Fibroblast of gingiva (primary cell): Measurements from ENCODE around the gene PNMA8B.
"Not testable (repeated sequence)": the region's sequence is repeated elsewhere in the genome, so short reads cannot be mapped to it uniquely, and the experiment has no call there.

Experiments
- DNase-seq: peaks from one replicate; pipeline ENCODE4 v3.0.0-alpha.2; 2011; ENCODE audit warnings: low read depth

Gene PNMA8B, protein sequence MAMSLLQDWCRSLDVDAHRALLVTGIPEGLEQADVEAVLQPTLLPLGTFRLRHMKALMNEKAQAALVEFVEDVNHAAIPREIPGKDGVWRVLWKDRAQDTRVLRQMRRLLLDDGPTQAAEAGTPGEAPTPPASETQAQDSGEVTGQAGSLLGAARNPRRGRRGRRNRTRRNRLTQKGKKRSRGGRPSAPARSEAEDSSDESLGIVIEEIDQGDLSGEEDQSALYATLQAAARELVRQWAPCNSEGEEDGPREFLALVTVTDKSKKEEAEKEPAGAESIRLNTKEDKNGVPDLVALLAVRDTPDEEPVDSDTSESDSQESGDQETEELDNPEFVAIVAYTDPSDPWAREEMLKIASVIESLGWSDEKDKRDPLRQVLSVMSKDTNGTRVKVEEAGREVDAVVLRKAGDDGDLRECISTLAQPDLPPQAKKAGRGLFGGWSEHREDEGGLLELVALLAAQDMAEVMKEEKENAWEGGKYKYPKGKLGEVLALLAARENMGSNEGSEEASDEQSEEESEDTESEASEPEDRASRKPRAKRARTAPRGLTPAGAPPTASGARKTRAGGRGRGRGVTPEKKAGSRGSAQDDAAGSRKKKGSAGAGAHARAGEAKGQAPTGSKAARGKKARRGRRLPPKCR

GRCh38 chr19:46495786-46496099 lies at the start of gene PNMA8B:
PNMA8B (minus strand) TSS chr19:46495867; CDS start chr19:46495465, 402 bp downstream.
- peak; percentile 27 for DNase-seq

DNA sequence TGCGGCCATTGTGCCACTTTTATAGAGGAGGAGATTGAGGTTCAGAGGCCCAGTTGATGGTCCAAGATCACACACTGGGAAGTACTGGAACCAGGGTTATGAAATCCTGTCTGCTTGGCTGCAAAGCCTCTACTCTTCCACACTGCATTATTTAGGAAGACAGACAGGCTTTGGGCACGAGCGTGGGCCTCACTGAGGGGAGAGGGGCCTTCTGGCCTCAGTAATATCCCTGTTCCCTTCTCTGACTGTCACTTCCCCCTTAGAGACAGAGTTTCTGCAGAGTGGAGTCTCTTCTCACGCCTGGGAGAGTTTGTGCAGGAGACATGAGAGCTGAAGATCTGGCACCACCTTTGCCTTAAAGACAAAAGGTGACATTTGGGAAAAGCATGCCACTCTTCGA lies 49.0 kb upstream of the PNMA8B start:
- DNase-seq = no peak

GRCh38 chr19:46542428-46543230 lies 47.0 kb upstream of the PNMA8B start:
- DNase-seq = peak; percentile 84

DNA sequence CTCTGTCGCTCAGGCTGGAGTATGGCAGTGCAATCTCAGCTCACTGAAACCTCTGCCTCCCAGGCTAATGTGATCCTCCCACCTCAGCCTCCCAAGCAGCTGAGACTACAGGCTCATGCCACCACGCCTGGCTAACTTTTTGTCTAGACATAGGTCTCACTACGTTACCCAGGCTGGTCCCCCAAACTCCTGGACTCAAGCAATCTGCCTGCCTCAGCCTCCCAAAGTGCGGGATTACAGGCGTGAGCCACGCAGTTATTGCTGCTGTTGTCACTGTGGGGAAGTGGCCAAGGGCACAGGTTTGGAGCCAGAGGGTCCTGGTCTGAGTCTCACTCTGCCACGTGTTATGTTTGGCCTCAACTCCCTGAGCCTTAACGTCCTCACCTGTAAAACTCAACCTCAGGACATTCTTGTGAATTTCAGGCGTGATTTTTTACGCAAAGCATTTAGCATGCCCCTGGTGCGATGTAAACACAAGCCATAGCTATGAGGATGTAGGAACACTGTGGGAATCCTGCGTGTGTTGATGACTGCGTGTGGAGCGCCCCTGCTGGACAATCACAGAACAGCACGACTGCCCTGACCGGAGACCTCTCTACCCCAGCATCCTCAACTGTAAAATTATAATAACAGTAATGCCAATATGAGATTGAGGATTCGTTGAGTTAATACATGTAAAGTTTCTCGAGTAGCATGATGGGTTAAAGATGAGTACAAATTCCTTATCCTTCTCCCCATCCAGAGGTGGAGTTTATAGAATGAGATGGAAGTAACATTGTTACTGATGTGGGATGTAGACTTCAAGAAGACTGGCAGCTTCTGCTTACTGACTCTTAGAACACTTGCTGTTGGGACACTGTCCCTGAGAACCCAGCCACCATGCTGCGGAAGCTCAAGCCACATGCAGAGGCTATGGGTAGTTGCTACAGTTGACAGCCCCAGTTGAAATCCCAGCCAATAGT lies 41.8 kb upstream of the PNMA8B start:
- DNase-seq = peak; percentile 15

DNA sequence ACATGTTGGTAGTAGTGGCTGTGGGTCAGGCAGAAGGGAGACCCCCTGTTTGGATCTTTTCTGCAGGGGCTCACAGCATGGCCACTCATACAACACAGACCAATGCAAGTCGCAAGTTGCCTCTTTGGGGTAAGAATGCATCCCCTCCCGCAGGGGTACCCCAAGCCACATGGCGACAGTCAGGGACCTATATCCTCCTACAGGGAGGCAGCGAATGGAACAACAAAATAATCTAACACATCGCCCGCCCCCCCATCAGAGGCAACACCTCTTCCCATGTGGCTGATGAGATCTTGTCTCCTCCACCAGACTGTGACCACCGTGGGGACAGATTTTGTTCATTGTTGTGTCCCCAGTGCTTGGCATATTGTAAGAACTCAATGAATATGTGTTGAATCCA lies 40.7 kb upstream of the PNMA8B start:
- no peak for DNase-seq

GRCh38 chr19:46533621-46534081 lies 38.0 kb upstream of the PNMA8B start:
- DNase-seq = no peak

- no peak for DNase-seq
These were observed 37.5 kb upstream of the PNMA8B start for GRCh38 chr19:46533078-46533620.

GRCh38 chr19:46530636-46531035 lies 35.0 kb upstream of the PNMA8B start:
- no peak for DNase-seq

DNA sequence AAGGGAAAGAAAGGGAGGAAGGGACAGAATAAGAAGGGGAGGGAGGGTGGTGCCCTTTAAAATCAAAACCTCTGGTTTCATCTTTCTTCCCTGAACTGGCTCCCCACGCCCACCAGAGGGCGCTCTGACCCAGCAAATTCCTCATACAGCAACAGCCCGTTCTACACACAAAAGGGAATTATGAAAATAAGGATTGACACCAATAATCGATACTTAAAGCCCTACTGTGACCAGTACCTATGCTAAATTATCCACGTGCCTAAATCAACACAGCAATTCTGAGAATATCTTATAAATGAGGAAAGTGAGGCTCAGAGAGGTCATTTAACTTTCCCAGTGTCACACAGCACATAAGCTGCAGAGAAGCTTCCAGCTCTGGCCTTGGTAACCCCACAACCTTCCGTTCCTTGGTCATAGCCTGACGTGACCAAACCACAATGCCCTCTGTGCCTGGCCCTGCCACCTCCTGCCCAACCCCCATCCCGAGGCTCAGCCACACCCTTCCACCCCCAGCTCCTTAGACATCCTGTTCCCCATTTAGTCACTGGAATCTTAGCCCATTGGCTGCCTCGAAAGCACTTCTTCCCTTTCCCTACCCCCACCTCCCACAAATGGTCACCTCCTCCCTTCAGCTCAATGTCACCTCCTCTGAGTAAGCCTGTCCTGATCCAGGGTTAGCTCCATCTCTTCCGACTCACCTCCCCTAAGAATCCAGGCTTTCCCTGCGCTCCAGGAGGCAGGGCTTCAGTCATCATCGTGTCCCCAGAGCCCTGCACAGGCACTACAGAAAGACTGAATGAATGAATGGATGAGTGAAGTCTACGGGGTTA lies 34.2 kb upstream of the PNMA8B start:
- peak; percentile 38 for DNase-seq

DNA sequence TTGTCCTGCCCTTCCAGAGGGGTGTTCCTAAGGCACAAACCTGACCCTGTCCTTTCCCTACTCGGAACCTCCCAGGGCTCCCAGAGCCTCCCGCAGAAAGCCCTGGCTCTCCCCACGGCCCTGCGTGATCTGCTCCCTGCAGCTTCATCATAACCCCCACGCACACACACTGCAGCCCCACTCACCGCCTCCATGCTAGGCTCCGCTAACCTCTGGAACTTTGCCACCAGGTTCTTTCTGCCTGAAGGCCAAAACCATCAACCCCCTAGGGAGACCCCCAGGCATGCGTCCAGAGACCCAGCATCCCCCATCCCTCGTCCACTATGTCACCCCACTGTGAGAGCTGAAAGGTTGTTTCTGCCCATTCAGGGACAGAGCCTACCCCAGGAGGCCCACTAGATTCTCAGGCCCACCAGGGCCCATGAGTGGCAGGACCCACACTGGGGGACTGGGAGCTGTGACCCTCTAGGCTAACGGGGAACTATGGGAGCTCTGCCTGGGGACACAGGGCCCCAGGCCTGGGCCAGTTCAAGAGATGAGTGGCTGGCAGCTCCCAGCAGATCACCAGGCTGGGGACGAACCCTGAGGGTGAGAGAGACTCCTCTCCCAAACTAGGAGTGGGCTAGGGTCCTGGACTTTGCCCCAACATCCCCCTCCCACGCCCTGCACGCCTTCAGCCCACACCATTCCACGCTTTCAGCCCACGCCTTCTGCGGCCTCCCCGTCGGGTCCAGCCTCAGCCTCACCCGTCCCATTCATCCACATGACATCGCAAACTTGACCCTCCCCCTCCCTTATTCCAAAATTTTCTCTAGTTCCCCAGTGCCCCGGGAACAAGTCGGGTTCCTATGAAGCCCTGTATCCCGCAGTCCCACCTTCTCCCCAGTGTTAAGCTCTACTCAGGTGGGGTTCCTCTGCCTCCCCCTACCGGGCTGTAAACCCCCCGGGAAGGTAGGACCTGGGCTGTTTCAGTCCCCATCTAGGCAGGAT lies 33.2 kb upstream of the PNMA8B start:
- DNase-seq = no peak

- DNase-seq = not testable (repeated sequence)
These were observed 31.1 kb upstream of the PNMA8B start for GRCh38 chr19:46526801-46527200.

DNA sequence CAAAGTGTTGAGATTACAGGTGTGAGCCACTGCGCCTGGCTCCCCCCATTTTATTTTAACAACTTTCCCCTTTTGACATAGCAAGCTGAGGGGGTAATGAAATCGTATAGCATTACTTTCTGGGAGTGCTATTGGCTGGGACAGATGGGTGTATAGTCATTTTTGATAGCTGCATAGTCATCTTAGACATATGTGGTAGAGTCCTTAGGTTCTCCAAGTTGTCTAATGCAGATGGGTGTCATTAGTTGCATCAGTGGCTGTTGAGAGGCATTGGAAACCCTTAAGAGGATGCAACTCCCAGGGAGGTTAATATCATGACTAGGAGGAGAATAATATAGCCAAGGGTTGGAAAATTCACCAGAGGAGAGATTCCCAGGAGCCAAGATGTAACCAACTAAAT lies 28.6 kb upstream of the PNMA8B start:
- no peak for DNase-seq

- not testable (repeated sequence) for DNase-seq
These were observed 27.3 kb upstream of the PNMA8B start for GRCh38 chr19:46522988-46523387.

DNA sequence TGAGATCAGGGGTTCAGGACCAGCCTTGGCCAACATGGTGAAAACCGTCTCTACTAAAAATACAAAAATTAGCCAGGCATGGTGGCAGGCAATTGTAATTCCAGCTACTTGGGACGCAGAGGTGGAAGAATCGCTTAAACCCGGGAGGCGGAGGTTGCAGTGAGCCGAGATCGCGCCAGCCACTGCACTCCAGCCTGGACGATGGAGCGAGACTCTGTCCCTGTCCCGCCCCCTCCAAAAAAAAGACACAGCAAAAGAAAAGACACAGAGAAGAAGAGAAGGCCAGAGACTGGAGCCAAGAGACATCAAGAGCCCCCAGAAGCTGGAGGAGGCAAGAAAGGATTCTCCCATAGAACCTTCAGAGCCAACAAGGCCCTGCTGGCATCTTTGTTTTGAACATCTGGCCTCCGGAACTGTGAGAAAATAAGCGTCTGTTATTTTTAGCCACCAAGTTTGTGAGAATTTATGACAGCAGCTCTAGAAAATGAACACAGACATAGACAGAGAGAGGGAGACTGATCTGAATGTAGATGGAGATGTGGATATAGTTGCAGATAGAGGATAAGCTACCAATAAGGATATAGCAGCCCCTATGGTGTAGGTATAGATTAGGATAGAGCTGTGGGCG lies 25.7 kb upstream of the PNMA8B start:
- no peak for DNase-seq

DNA sequence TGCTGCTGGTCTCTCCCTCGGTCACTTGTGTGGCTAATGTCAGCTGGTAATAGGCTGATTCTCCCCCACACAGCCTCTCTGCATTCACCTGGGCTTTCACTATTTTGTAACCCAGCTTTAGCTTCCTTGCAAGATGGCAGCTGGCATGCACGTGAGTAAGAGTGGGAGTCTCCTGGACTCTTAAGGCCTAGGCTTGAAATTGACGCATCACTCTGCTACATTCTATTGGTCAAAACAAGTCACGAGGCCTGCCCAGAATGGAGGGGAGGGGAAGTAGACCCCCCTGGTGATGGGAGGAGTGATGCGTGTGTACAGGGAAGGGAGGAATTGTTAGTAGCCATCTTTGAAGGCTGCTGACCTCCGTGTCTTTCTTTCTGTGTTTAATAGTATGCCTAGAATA lies 24.9 kb upstream of the PNMA8B start:
- DNase-seq = no peak

DNA sequence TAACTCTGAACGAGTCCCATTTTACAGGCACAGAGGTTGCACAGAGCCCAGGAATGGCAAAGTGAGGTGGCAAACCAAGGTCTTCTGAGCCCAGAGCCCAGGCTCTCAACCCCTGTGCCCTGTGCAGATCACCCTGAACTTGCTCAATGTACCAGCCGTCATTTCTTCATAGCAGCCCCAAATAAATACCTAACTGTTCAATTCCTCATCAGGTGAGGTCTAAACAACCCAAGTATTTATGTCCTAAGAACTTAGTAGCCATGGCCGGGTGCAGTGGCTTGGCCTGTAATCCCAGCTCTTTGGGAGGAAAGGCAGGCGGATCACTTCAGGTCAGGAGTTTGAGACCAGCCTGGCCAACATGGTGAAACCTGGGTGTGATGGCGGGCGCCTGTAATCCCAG lies 21.8 kb upstream of the PNMA8B start:
- no peak for DNase-seq

- peak; percentile 28 for DNase-seq
These were observed 20.2 kb upstream of the PNMA8B start for GRCh38 chr19:46515879-46516350.

DNA sequence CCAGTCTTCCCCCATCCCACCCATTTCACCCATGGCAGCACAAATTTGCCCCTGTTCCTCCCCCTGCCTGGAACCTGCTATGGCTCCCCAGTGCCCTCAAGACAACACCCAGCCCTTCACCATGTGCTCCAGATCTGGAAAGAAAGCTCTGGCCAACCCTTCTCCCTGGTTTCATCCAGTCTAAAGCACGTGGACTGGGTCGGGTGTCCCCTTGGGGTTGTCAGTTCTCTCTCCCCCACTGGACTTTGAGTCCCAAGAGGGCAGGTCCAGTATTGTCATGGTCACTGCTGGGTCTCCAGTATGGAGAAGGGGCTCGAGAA lies 19.6 kb upstream of the PNMA8B start:
- DNase-seq = no peak
